Psoas muscle (tissue), 8 donors: ENCODE results near the gene FANCM. TPM values are rescaled to one million over a fixed set of nuclear protein-coding genes. Genes with fewer than 3 reads are reported as not detected.

Source experiments
- ATAC-seq, 4 donors: fragments of 200-7000 bp; cut with Tn5 transposase; one replicate each; pipeline ENCODE4 v1.9.1; 2020; ENCODE audit warnings: moderate library complexity in 3 of 4, mild to moderate bottlenecking in 2 of 4
- DNase-seq, 2 donors: peaks; one replicate each; pipeline ENCODE4 v3.0.0-alpha.2; 2020
- H3K27ac ChIP-seq: fragments of 200-600 bp; one replicate; pipeline ENCODE4 v1.8.0; 2022
- H3K27me3 ChIP-seq, 3 donors: fragments of 200-600 bp in 1 of 3; one replicate each; pipeline versions ENCODE4 v1.6.1 to v1.8.0; 2013 to 2022; ENCODE audit warnings: low read length in 2 of 3, mild to moderate bottlenecking in 2 of 3, moderate library complexity in 1 of 3; ENCODE audit not compliant: insufficient read depth in 3 of 3
- H3K36me3 ChIP-seq, 2 donors: fragments of 200-600 bp in 1 of 2; one replicate each; pipeline versions ENCODE4 v1.6.1 to v1.8.0; 2013 to 2022; ENCODE audit warnings: low read depth in 1 of 2, mild to moderate bottlenecking in 1 of 2, moderate library complexity in 1 of 2; ENCODE audit not compliant: insufficient read depth in 1 of 2
- H3K4me1 ChIP-seq: fragments of 200-600 bp; one replicate; pipeline ENCODE4 v1.8.0; 2022
- H3K4me3 ChIP-seq: fragments of 200-600 bp; one replicate; pipeline ENCODE4 v1.8.0; 2022; ENCODE audit warnings: mild to moderate bottlenecking
- H3K9me3 ChIP-seq: fragments of 200-600 bp; one replicate; pipeline ENCODE4 v1.8.0; 2022
- WGBS, 3 donors: extraction: QIAGEN DNeasy Blood & Tissue Kit; methylation state at CpG; one replicate each; pipeline versions ENCODE4 v1.1.6 to v1.1.7; 2013; 5-methylcytosine and 5-hydroxymethylcytosine counted together
- intact Hi-C, 2 donors: fragments of 100-400 bp; cut with DNase I; formaldehyde crosslinking; loops; one replicate each; pipeline versions ENCODE4 v1.11.0 to v1.14.2; 2022
- polyA plus RNA-seq, 3 donors: library from polyadenylated mRNA; stranded (reverse); fragments of 200-250 nt; gene quantifications; one replicate each; pipeline ENCODE4 v1.2.3, GENCODE V29; 2013
- total RNA-seq, 4 donors: library from RNA; stranded (reverse); fragmentation: NEBNext Ultra II Directional in 2 of 4; extraction: Animal tissue kit (Norgen Biotek cat#: 25700) in 2 of 4; gene quantifications; one replicate each; pipeline versions ENCODE4 v1.2.1 to v1.2.4, GENCODE V29; 2021 to 2023
- TF ChIP-seq, protein P1 (sequence below): fragments of 200-600 bp; IDR thresholded peaks from one replicate; pipeline ENCODE4 v1.8.0; 2022; ENCODE audit warnings: antibody characterized with exemption
- donor health status: healthy with polysubstance abuse.
- donor health status: DM: no; HTN: no; CAD: no; lungs with moderate emphysema.
- donor health status: Bipolar disorder and iron deficiency.
- donor health status: healthy.
- donor health status: DM: yes; HTN: yes; CAD: no.
- donor health status: DM: no; HTN: no; CAD: no.
- donor health status: DM: no; HTN: no; CAD: no.
- donor health status: DM: yes; HTN: yes; CAD: no.

The FANCM gene
- total and polyA plus RNA-seq, 7 donors: 1.0 to 2.4 (median 1.7) TPM

DNA sequence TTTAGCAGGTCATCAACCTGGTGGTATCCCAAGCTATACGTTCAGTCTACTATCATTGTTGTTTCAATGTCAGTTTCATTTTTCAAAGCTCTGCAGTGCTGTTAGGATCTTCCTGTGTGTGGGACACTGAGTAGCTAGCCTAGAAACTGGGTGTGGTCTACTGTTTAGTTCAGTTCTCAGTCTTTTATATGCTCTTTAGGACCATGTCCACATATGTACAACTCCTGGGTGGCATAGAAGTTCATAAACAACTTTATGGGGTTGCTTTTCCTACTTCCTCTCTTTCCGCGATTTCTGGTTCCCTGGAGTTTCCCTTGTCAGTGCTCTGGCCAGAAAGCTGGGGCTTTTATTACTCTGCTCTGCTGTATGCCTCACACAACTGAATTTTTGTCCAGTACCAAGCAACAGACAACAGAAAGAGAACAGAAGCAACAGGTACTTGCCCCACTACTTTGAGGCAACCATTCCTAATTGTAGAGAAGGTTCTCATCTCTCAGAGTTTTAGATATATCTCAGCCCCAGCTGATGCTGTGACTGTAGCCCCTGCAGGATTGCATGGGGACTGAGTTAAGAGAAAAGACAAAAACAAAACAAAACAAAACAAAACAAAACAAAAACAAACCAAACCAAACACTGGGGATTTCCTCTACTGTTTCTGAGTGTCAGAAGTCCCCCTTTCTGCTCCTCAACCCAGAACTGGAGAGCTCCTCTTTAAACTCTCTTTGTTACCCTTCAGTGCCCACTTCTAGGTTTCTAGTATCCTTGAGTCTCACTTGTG is 86.9 kb downstream of the FANCM start:
- no peak for DNase-seq
- intact Hi-C loops: no loop called here
- Histone ChIP-seq H3K27me3 (no peaks in the 10 kb centered on the region), H3K9me3 (no peaks in the 10 kb centered on the region), H3K4me3 (no peak overlapping the region), H3K36me3 (peaks cover 0 to 36% of the 10 kb centered on the region in 2 donors), H3K4me1 (no peaks in the 10 kb centered on the region), H3K27ac (no peak overlapping the region)
- no peak for ATAC-seq
- WGBS, 3 donors: 82 to 94% (median 91%) methylated on average over 3 of the region's 3 CpGs
- TF ChIP-seq, protein P1, sequence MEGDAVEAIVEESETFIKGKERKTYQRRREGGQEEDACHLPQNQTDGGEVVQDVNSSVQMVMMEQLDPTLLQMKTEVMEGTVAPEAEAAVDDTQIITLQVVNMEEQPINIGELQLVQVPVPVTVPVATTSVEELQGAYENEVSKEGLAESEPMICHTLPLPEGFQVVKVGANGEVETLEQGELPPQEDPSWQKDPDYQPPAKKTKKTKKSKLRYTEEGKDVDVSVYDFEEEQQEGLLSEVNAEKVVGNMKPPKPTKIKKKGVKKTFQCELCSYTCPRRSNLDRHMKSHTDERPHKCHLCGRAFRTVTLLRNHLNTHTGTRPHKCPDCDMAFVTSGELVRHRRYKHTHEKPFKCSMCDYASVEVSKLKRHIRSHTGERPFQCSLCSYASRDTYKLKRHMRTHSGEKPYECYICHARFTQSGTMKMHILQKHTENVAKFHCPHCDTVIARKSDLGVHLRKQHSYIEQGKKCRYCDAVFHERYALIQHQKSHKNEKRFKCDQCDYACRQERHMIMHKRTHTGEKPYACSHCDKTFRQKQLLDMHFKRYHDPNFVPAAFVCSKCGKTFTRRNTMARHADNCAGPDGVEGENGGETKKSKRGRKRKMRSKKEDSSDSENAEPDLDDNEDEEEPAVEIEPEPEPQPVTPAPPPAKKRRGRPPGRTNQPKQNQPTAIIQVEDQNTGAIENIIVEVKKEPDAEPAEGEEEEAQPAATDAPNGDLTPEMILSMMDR: no peak

DNA sequence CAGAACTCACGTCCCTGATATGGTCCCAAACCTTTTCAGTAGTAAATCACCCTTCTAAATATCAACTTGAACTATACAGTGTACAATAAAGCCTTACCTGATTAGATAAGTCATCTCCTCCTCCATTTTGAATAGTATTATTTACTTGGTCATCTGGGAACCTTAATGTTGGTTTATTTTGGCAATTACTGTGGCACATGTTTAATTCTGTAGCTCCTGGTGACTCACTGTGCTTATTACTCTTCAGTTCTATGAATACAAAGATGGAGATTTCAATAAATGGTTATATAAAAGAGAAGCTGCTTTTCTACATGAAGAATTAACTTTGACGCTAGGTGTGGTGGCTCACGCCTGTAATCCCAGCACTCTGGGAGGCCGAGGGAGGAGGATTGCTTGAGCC is 91.8 kb downstream of the FANCM start:
- Histone ChIP-seq H3K36me3 (peaks cover 0 to 39% of the 10 kb centered on the region in 2 donors), H3K4me1 (no peaks in the 10 kb centered on the region), H3K4me3 (no peak overlapping the region), H3K27me3 (no peaks in the 10 kb centered on the region), H3K27ac (no peak overlapping the region), H3K9me3 (no peaks in the 10 kb centered on the region)
- no peak for ATAC-seq
- intact Hi-C loops: no loop called here
- TF ChIP-seq, protein P1: no peak
- no peak for DNase-seq
- 95 to 97% (median 96%) methylated on average over 4 of the region's 4 CpGs for WGBS, 3 donors

DNA sequence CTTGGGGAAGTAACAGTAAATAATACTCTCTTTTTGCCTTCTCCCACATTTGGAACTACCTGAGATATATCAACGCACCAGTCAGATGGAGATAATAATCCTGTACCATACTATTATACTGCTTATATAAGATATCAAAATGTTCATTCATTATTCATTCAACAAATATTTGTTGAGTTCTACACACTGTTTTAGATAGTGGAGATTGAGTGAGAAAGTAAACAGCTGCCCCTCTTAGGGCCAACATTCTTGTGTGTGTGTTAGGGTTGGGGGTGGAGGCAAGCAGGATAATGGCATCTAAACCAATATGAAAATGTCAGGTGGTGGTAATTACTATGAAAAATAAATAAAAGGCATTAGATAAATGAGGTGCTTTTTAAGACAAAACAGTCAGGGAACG is 103.3 kb downstream of the FANCM start:
- H3K4me3 ChIP-seq: no peak overlapping the region
- no peaks in the 10 kb centered on the region for H3K4me1 ChIP-seq
- no peaks in the 10 kb centered on the region for H3K9me3 ChIP-seq
- no peaks in the 10 kb centered on the region for H3K27me3 ChIP-seq
- 89 to 92% (median 91%) methylated on average over 2 of the region's 2 CpGs for whole genome bisulfite sequencing, 3 donors
- DNase-seq: no peak
- H3K36me3 ChIP-seq: no peaks in the 10 kb centered on the region
- ATAC-seq: no peak
- intact Hi-C loops: no loop called here
- TF ChIP-seq, protein P1: no peak
- H3K27ac ChIP-seq: no peak overlapping the region

DNA sequence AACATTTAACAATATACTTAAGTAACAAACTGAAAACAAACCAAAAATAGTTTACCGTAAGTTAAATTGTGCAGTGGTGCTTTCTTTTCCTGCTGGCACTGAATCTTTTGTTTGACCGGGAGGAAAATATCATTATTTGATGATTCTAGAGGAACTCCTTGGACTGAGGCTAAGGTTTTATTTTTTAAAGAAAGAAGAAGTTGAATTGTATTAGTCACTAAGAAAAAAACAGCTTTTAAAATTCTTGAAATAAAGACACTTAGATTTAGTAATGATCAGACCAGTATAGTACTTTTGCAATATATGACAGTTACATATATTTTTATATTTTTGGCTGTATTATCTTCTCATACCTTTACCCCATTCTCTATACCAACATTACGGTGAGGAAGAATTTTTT is 107.0 kb downstream of the FANCM start:
- TF ChIP-seq, protein P1: no peak
- Histone ChIP-seq H3K27me3 (no peaks in the 10 kb centered on the region), H3K27ac (no peak overlapping the region), H3K4me3 (peak overlapping the region; percentile 21), H3K9me3 (no peaks in the 10 kb centered on the region), H3K4me1 (no peaks in the 10 kb centered on the region), H3K36me3 (no peaks in the 10 kb centered on the region)
- ATAC-seq: no peak
- 77 to 82% (median 78%) methylated on average over 3 of the region's 3 CpGs for WGBS, 3 donors
- DNase-seq: no peak
- intact Hi-C loops: no loop called here

DNA sequence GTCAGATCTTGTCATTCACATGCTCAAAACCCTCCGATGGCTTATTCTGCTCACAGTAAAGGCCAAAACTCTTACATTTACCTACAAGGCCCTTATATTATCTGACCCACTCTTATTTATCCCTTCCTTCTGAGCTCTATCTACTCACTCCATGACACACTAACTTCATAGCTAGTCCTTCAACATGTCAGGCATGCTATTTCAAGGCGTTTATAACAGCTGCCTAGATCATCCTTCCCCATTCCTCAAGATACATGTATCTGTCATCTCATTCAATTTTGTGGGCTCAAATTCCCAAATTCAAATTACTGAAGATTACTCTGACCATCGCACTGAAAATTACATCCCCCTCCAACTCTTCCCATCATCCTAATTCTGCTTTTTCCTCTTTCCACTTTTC is 110.4 kb downstream of the FANCM start:
- 63 to 86% (median 84%) methylated on average over 3 of the region's 3 CpGs for WGBS, 3 donors
- no peak overlapping the region for H3K4me3 ChIP-seq
- ATAC-seq (no peak), DNase-seq (no peak)
- no peaks in the 10 kb centered on the region for H3K9me3 ChIP-seq
- no peaks in the 10 kb centered on the region for H3K27me3 ChIP-seq
- H3K36me3 ChIP-seq: no peaks in the 10 kb centered on the region
- no peak overlapping the region for H3K27ac ChIP-seq
- TF ChIP-seq, protein P1: no peak
- intact Hi-C loops: no loop called here
- no peaks in the 10 kb centered on the region for H3K4me1 ChIP-seq
